ENCODE data around the gene FRMD6.
A peak's percentile ranks its signal among the peaks of the same experiment; 100 is the strongest.
"Not testable (repeated sequence)": the region's sequence is repeated elsewhere in the genome, so short reads cannot be mapped to it uniquely, and the experiment has no call there.

The FRMD6 gene

DNA sequence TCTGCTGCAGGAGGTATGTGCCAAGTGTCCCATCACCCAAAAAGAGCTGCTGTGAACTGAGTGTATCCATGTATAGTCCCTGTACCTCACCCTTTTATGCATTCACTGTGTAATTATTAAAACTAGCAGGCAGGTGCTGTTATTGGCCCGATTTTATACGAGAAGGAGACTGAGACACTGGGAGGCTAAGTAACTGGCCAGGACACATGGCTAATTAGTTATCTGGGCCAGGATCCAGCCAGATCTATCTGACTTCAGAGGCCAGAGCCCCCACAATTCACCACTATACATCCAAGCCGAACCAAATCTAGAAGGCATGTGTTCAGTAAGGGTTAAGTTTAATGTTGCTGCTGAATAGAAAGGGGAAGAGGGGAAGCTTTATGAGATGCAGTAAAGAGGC, 73.4 kb downstream of the FRMD6 start:
- no peak for DNase-seq

DNA sequence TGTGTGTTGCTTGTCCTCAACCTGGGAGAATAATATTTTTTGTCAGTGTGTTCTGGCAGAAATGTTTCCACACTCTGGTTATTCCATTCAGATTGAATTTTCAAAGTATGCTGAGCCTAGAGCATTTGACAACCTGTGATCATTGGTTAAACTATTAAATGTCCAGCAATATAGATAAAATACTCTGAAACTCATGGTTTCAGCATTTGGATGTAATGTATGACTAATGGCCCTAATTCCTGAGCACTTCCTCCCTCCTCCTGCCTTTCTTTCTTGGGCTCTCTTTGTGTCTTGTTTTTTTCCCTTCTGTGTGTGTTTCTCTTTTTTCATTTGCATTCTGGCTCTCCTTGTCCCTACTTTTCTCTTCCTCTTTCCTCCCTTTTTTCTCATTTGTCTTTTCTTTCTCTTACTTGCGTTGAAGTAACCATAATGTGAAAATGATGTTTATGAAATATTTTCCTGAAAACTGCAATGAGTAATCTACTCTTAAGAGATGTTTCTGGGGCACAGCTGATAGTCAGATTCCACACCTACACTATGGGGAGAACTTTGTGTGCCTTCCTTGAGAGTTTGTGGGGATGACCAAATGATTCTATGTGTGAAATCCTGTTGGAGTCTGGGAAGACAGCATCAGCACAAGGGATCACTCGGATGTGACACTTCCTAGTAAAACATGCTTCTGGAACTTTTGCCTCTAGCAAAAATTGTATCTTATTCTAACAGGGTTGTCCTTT, 74.6 kb downstream of the FRMD6 start:
- DNase-seq = peak in 1 of 4 experiments; percentile 8

DNA sequence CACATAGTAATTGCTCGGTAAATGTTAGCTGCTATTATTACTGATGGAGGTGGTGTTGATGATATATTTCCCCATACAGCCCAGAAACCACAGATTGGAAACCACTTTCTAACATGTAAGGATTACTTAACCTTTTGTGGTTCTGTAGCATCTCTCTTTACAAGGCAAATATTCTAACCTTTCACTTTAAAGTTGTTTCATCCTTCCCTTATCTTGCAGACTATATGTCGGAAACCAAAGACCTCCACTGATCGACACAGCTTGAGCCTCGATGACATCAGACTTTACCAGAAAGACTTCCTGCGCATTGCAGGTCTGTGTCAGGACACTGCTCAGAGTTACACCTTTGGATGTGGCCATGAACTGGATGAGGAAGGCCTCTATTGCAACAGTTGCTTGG, 75.8 kb downstream of the FRMD6 start:
- DNase-seq = no peak

DNA sequence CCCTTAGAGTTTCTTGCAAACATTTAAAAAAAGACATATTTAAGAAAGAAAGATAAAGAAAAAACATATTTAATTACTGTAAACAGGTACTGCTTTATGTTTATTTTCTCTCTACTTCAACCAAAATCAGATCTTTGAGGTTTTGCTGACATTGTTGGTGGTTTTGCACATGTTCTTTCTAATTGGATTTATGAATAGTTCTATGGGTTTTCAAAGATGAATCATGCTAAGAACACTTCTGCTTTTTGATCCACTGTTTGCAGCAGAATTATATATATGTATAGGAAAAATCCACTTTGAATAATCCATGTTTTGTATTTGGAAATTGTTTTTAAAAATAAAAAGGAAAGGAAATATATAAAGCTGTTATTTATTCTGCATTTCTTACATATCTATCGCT, 78.4 kb downstream of the FRMD6 start:
- DNase-seq = peak in 2 of 4 experiments; percentile 46 to 49

DNA sequence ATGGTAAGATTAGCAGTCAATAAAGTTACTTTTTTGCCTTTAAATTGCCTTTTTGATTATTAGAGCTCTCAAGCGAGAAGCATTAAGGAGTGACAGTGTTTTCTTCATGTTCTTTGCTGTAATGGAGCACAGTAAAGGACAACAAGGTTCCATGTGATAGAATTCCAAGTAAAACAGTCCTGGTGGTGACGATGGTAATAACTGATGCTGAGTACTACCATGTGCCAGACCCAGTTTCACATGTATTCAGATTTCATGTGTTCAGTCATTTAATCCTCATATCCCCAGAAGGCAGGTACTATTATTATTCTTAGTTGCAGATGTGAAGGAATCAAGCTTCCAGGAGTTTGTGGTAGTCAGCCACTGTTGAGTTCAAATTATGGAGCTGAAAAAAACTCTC, 79.0 kb downstream of the FRMD6 start:
- no peak for DNase-seq

DNA sequence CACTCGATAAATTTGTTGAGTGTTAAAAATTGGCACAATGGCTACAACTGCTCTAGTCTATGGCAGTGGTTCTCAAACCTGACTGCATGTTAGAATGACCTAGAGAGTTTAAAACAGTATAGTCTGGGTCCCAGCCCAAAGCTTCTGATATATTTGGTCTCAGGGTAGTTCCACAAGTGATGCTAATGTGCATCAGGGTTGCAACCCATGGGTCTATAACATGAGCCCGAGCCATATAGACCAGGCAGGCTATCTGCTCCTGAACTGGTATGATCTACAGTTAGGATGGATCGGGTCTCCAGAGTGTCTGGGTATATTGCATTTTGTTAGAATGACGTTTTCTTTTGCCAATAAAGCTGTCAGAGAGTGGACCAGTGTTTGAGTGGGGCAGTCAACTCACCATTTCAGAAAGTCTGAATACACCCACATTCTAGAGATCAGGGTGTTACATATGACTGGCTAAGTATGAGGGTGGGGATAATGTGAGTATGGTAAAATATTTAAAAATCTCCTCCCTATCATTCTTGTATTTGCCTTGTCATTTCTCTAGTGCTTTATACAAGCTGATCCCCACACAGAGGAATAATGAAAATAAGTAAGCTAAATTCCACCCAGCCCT, 80.9 kb downstream of the FRMD6 start:
- DNase-seq = no peak

DNA sequence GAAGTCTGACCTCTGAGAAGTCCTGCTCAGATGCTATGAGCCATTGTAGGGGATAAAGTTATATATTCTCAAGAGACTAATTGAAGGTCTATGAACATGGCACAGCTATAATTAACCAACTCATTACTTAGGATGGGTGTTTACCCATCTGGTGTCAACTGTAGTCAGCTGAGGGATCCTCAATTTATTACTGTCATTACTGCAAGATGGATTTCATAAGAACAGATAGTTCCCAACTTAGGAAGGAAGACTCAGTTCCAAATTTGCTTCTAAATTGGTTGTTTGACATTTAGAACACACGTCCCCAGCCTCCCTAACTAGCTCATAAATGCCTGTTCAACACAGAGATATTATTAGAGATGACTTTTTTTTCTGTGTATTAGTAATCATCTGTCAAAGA, 81.4 kb downstream of the FRMD6 start:
- no peak for DNase-seq

DNA sequence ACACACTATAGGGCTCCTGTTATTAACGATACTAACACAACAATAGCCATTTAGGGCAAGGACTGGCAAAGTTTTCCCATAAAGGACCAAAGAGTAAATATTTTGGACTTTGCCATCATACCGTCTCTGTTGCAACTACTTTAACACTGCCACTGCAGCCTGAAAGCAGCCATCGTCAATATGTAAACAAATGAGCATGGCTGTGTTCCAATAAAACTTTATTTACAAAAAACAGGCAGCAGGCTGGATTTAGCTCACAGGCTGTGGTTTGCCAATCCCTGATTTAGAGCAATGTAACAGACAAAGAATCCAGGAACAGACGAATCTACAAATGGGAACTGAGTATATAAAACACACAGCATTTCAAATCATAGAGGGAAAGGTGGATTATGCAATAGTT, 84.1 kb downstream of the FRMD6 start:
- no peak for DNase-seq

DNA sequence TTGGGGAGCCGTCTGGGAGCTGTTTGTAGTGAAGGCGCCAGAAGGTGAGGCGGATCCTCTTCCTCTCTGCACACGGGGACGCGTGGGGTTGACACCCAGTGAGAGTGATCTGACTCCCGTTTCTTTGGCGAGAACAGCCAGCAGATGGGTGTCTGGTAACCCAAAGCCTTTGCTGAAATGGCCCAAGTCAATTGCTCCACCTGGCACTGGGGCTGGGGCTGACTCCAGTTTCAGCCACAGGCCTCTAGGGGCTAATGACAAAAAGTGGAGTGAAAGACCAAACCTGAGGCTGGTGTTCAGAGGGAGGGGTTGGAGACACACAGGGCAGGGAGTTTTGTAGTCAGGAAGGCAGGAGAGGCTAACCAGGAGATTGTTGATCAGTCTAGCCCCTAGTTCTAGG, 87.0 kb downstream of the FRMD6 start:
- no peak for DNase-seq

DNA sequence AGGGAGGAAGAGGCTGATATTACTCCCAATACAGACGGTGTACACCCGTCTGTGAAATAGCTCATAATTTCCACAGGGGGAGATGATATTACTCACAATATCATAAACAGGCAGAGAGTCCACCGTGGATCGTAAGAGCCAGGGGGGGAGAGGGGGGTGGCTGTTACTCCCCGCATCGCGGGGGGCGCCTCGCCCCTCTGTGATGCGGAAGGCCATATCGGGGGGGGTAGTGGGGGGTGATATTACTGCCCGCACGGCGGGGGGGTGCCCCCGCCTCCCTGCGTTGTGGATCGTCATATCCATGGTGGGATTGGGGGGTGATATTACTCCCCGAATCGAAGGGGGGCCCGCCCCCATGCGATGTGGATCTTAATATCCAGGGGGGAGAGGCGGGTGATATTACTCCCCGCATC, 91.9 kb downstream of the FRMD6 start:
- DNase-seq = no peak

DNA sequence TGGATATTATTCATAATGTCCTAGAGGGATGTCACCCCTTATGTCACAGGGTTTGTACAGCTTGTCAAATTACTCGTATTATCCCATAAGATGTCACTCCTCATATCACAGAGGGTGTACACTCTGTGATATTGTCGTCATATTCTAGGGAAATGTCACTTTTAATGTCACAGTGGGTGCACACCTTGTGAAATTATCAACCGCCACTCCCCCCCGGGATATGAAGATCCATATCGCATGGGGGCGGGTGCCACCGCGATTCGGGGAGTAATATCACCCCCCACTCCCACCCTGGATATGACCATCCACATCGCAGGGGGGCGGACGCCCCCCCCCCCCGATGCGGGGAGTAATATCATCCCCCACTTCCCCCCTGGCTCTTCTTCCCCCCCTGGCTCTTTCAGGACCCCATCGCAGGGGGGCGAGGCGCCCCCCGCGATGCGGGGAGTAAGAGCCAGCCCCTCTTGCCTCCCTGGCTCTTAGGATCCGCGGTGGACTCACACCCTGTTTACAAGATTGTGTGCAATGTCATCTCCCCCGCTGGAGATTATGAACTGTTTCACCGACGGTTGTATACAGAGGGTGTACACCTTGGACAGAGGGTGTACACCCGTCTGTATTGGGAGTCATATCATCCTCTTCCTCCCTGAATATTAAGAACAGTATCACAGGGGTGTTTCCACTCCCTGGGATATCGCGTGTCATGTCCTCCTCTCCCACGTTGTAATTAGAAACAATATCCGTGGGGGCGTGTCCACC, 92.8 kb downstream of the FRMD6 start:
- no peak for DNase-seq

DNA sequence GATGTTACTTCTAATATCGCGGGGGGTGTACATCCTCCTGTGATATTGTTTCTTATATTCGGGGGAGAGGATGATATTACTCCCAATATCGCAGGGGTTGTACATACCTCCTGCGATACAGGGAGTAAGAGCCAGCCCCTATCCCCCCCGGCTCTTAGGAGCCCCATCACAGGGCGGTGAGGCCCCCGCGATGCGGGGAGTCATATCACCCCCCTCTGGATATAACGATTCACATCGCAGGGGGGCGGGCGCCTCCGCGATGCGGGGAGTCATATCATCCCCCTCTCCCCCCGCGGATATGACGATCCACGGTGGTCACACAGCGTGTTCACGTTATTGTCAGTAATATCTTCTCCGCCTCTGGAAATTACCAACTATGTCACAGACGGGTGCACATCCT, 95.1 kb downstream of the FRMD6 start:
- DNase-seq = not testable (repeated sequence)

DNA sequence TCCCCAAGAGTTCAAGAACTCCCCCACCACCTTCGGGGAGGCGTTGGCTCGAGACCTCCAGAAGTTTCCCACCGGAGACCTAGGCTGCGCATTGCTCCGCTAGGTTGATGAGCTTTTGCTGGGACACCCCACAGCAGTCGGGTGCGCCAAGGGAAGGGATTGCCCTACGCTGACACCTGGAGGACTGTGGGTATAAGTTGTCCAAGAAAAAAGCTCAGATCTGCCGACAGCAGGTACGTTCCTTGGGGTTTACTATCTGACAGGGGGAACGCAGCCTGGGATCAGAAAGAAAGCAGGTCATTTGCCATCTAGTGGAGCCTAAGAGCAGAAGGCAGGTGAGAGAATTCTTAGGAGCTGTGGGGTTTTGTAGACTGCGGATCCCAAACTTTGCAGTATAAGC, 98.8 kb downstream of the FRMD6 start:
- no peak for DNase-seq

DNA sequence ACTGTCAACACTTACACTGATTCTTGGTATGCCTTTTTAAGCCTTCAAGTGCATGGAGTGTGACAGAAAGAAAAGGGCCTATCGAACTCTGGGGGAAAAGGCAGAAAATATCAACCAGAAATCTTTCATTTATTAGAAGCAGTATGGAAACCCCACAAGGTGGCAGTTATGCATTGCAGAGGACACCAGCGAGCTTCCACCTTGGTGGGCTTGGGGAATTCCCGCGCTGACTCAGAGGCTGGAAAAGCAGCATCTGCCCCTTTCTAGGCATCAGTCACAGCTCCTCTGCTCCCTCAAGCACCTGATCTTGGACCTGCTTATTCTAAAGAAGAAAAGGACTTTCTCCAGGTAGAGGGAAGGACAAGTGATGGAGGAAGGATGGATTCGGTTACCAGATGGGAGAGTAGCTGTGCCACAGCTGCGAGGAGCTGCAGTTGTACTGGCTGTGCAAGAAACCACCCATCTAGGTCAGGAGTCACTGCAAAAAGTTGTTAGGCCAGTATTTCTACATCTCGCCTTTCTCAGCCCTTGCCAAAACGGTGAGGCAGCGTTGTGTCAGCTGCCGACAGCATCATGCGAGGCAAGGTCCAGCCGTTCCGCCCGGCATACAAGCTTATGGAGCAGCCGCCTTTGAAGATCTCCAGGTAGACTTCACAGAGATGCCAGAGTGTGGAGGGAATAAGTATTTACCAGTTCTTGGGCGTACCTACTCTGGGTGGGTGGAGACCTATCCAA, 100.1 kb downstream of the FRMD6 start:
- not testable (repeated sequence) for DNase-seq

DNA sequence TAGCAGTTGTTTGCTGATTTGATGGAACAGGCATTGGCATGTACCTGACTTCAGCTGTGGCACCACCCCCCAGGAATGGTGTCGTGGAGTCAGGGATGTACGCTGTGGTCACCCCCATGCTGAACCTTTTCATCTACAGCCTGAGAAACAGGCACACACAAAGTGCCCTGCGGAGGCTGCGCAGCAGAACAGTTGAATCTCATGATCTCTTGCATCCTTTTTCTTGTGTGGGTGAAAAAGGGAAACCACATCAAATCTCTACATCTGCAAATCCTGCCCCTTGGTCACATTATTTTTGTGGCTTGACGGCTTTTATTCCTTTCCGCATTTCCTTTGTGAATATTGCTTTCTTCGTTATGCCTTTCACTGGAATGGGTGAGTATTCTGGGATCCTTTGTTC, 106.0 kb downstream of the FRMD6 start:
- DNase-seq = peak; percentile 47 to 77 (median 68)

DNA sequence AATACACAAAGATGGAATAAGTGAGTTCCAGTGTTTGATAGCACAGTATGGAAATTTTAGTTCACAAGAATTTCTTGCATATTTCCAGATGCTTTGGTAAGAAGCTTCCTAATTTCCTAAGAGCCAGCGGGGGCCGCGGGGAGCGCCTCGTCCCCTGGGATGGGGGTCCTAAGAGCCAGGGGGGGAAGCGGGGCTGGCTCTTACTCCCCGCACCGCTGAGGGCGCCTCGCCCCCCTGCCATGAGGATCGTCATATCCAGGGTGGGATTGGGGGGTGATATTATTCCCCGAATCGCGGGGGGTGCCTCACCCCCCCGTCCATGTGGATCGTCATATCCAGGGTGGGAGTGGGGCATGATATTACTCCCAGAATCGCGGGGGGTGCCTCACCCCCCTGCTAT, 108.2 kb downstream of the FRMD6 start:
- no peak for DNase-seq

DNA sequence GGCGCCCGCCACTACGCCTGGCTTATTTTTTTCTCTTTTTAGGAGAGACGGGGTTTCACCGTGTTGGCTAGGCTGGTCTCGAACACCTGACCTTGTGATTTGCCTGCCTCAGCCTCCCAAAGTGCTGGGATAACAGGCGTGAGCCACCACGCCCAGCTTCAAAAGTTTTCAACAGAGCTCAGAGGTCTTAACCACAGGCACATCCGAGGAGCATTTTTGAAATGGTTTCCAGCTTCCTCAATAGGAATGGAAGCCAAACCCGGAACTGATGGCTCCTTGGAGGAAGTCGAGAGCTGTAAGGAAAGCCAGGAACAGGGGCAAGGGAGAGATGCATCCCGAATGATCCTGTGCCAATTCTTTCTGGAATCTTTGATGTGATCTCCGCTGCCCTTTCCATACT, 114.0 kb downstream of the FRMD6 start:
- not testable (repeated sequence) for DNase-seq

DNA sequence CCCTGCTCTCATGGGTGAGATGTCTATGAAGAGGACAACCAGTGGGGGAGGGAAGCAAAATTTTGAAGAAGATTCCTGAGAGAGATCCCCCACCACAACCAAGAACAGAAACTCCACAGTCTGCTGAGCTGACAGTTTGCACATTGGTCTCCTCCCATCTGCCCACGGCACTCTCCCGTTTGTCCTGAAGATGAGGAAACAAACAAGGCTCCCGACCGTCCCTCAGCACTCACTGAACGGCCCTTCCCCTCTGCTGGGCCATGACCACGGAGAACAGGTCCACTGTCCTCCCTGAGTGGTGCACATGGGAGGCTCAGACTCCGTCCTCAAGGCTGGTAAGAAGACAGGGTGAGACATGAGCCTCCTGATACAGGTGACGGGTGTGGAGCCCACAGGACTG, 114.9 kb downstream of the FRMD6 start:
- peak in 1 of 4 experiments; percentile 19 for DNase-seq

DNA sequence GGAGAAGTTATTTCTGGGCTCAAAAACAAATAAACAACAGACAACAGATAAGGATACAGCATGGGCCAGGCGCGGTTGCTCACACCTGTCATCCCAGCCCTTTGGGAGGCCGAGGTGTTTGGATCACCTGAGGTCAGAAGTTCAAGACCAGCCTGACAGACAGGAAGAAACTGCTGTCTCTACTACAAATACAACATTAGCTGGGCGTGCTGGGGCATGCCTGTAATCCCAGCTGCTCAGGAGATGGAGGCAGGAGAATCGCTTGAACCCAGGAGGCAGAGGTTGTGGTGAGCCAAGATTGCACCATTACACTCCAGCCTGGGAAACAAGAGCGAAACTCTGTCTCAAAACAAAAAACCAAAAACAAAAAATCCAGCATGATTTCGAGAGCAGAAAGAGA, 117.6 kb downstream of the FRMD6 start:
- not testable (repeated sequence) for DNase-seq

DNA sequence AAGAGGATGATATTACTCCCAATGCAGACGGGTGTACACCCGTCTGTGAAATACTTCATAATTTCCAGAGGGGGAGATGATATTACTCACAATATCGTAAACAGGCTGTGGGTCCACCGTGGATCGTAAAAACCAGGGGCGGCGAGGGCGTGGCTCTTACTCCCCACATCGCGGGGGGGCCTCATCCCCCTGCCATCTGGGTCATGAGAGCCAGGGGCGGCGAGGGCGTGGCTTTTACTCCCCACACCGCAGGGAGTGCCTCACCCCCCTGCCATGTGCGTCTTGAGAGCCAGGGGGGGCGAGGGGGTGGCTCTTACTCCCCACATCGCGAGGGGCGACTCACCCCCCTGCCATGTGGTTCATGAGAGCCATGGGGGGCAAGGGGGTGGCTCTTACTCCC, 122.5 kb downstream of the FRMD6 start:
- no peak for DNase-seq

DNA sequence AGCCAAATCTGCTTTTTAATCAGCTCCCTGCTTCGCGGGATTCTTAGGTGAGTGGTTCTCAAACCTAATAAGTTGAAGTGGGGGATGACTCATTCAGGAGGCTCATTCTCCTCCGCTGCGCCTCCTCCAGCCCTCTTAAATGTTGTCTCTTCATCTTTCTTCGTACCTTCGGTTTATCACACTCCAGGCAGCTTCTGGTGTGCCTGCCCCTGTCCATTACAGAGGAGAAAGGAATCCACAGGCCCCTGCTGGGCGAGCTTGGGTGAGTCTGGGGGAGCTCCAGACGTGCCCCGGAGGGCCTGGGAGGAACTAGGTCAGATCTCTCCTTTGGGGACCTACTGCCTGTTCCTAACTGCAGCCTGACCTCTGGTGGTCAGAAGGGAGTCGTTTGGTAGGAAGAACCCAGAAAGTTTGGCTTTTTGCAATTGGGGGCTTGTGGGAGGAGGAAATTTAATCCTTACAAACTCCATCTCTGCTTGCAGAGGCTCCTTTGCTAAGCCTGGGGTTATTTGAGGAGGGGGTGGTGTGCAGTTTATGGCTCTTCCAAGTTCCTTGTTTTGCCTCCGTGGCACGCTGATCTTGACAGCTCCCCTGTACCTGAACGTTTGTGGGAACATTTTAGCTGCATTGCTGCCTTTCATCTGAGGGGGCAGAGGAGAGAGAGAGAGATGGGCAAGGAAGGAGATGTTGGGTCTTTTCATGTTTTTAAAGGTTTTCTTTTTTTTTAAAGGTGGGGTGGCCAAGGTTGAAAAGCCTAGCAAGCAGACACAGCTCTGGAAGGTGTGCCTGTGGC, 124.6 kb downstream of the FRMD6 start:
- peak; percentile 34 to 70 (median 66) for DNase-seq

DNA sequence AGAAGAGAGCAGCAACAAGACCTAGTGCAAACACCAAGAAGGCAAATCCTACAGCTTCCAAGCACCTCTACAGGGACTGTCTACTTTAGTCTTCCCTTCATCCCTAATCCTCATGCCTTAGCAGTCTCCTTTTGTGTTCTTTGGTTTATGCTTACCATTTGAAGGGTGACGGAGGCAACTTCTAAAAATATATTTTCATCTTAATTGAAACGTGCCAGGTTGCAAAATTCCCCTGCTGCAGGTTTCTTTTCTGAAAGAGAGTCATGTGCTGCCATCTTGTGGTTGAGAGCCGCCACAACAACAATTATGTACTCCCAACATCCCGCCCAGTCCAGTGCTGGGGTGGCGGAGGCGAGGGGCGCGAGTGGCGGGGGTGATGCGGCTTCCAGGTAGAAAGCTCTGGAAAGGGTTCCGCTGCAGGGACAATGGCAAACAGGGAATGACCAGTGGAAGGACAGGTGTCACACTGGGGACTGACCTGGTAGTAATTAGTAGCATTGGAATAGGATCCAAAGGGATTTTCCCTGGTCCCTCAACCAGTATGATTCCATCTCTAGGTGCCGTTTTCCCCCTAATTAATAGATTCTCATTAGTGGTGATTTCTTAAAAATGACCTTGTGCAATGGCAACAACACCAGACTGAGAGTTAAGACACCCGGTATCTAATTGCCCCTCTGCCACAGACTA, 128.4 kb downstream of the FRMD6 start:
- peak; percentile 69 to 81 (median 76) for DNase-seq
